ENCODE measurements around the gene OAT. TPM values are rescaled to one million over a fixed set of nuclear protein-coding genes. Genes with fewer than 3 reads are reported as not detected.

OAT gene
- total and polyA plus RNA-seq, 2 donors from 2014 or later: 44.1 to 76.6 TPM

- no peaks in the 10 kb centered on the region for H3K4me1 ChIP-seq (ENCODE audit: control insufficient read depth in 2 of 3, insufficient read depth in 2 of 3, low read depth in 1 of 3, low read length in 3 of 3)
- no peaks in the 10 kb centered on the region for H3K9me3 ChIP-seq (ENCODE audit: control insufficient read depth in 2 of 3, insufficient read depth in 1 of 3, low read length in 3 of 3)
- no peak for DNase-seq
- no peak overlapping the region for H3K4me3 ChIP-seq (ENCODE audit: low read length in 3 of 3)
- H3K36me3 ChIP-seq (ENCODE audit: control insufficient read depth in 2 of 3, insufficient read depth in 3 of 3, low read length in 3 of 3): no peaks in the 10 kb centered on the region
- no peak overlapping the region for H3K9ac ChIP-seq (ENCODE audit: low read length in 3 of 3)
- intact Hi-C loops (cut with DNase I): no loop called here
- H3K27ac ChIP-seq (ENCODE audit: low read depth in 2 of 2, low read length in 2 of 2): no peak overlapping the region
- H3K27me3 ChIP-seq (ENCODE audit: control insufficient read depth, insufficient read depth, low read length): no peaks in the 10 kb centered on the region
- TF ChIP-seq CTCF (IDR thresholded peaks at IDR 0.05; ENCODE audit: borderline replicate concordance, extremely low read depth, insufficient read depth): no peak
- no peak for FAIRE-seq
Observed at GRCh38 chr10:124433461-124433860, 14.7 kb upstream of the OAT start.

DNA sequence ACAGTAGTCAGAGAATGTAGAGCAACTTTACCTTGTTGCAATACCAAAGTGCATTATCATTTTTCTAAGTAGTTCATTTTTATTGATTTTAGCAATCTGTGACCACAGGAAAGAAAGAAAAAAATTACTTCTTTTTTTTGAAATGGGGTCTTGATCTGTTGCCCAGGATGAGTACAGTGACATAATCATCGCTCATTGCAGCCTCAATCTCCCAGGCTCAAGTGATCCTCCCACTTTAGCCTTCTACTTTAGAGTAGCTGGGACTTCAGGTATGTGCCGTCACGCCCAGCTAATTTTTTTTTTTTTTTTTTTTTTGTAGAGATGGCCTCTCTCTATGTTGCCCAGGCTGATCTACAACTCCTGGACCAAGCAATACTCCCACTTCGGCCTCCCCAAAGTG lies 11.4 kb upstream of the OAT start:
- H3K9me3 ChIP-seq (ENCODE audit: control insufficient read depth in 2 of 3, insufficient read depth in 1 of 3, low read length in 3 of 3): no peaks in the 10 kb centered on the region

DNA sequence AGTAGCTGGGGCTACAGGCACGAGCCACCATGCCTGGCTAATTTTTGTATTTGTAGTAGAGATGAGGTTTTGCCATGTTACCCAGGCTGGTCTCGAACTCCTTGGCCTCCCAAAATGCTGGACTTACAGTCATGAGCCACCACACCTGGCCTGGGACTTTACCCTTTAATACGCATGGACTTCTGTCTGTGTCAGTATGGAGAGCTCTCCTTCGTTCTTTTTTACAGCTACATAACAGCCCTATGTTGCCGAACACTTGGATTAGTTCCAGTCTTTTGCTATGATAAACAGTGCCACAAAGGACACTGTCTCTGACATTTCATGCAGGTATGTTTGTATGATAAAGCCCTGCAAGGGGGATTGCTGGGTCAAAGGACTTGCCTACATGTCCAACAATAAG lies 10.9 kb upstream of the OAT start:
- no peak for TF ChIP-seq CTCF (IDR thresholded peaks at IDR 0.05; ENCODE audit: borderline replicate concordance, extremely low read depth, insufficient read depth)
- H3K4me3 ChIP-seq (ENCODE audit: low read length in 3 of 3): no peak overlapping the region
- H3K9me3 ChIP-seq (ENCODE audit: control insufficient read depth in 2 of 3, insufficient read depth in 1 of 3, low read length in 3 of 3): no peaks in the 10 kb centered on the region
- no peak overlapping the region for H3K9ac ChIP-seq (ENCODE audit: low read length in 3 of 3)
- DNase-seq: no peak
- no peak overlapping the region for H3K27ac ChIP-seq (ENCODE audit: low read depth in 2 of 2, low read length in 2 of 2)
- no peak for FAIRE-seq
- H3K27me3 ChIP-seq (ENCODE audit: control insufficient read depth, insufficient read depth, low read length): no peaks in the 10 kb centered on the region
- intact Hi-C loops (cut with DNase I): no loop called here
- H3K36me3 ChIP-seq (ENCODE audit: control insufficient read depth in 2 of 3, insufficient read depth in 3 of 3, low read length in 3 of 3): no peaks in the 10 kb centered on the region
- no peaks in the 10 kb centered on the region for H3K4me1 ChIP-seq (ENCODE audit: control insufficient read depth in 2 of 3, insufficient read depth in 2 of 3, low read depth in 1 of 3, low read length in 3 of 3)

More for the DNA sequence above, 11.4 kb upstream of the OAT start:
- no peak for TF ChIP-seq CTCF (IDR thresholded peaks at IDR 0.05; ENCODE audit: borderline replicate concordance, extremely low read depth, insufficient read depth)
- Histone ChIP-seq H3K27ac (ENCODE audit: low read depth in 2 of 2, low read length in 2 of 2) (no peak overlapping the region), H3K4me1 (ENCODE audit: control insufficient read depth in 2 of 3, insufficient read depth in 2 of 3, low read depth in 1 of 3, low read length in 3 of 3) (no peaks in the 10 kb centered on the region), H3K27me3 (ENCODE audit: control insufficient read depth, insufficient read depth, low read length) (no peaks in the 10 kb centered on the region), H3K4me3 (ENCODE audit: low read length in 3 of 3) (no peak overlapping the region), H3K36me3 (ENCODE audit: control insufficient read depth in 2 of 3, insufficient read depth in 3 of 3, low read length in 3 of 3) (no peaks in the 10 kb centered on the region), H3K9ac (ENCODE audit: low read length in 3 of 3) (no peak overlapping the region)
- FAIRE-seq (no peak), DNase-seq (no peak)
- intact Hi-C loops (cut with DNase I): no loop called here

GRCh38 chr10:124428207-124428777 lies 9.6 kb upstream of the OAT start:
- no peak for FAIRE-seq
- H3K27me3 ChIP-seq (ENCODE audit: control insufficient read depth, insufficient read depth, low read length): no peaks in the 10 kb centered on the region
- H3K9ac ChIP-seq (ENCODE audit: low read length in 3 of 3): no peak overlapping the region
- DNase-seq: no peak
- intact Hi-C loops (cut with DNase I): no loop called here
- H3K36me3 ChIP-seq (ENCODE audit: control insufficient read depth in 2 of 3, insufficient read depth in 3 of 3, low read length in 3 of 3): no peaks in the 10 kb centered on the region
- H3K4me3 ChIP-seq (ENCODE audit: low read length in 3 of 3): no peak overlapping the region
- no peaks in the 10 kb centered on the region for H3K4me1 ChIP-seq (ENCODE audit: control insufficient read depth in 2 of 3, insufficient read depth in 2 of 3, low read depth in 1 of 3, low read length in 3 of 3)
- H3K27ac ChIP-seq (ENCODE audit: low read depth in 2 of 2, low read length in 2 of 2): no peak overlapping the region
- no peaks in the 10 kb centered on the region for H3K9me3 ChIP-seq (ENCODE audit: control insufficient read depth in 2 of 3, insufficient read depth in 1 of 3, low read length in 3 of 3)
- TF ChIP-seq CTCF (IDR thresholded peaks at IDR 0.05; ENCODE audit: borderline replicate concordance, extremely low read depth, insufficient read depth): no peak

All from kidney (tissue), 14 donors.